GM21390 (cell line): ENCODE data around the gene PIEZO2.
A peak's percentile ranks its signal among the peaks of the same experiment; 100 is the strongest.

ENCODE experiments used
- ATAC-seq: cut with Tn5 transposase; IDR thresholded peaks from one replicate; pipeline ENCODE4 v1.9.1; 2021; ENCODE audit not compliant: unreplicated experiment

Gene PIEZO2

GRCh38 chr18:10798727-10799550 is 350.4 kb downstream of the PIEZO2 start:
- ATAC-seq, result no peak

DNA sequence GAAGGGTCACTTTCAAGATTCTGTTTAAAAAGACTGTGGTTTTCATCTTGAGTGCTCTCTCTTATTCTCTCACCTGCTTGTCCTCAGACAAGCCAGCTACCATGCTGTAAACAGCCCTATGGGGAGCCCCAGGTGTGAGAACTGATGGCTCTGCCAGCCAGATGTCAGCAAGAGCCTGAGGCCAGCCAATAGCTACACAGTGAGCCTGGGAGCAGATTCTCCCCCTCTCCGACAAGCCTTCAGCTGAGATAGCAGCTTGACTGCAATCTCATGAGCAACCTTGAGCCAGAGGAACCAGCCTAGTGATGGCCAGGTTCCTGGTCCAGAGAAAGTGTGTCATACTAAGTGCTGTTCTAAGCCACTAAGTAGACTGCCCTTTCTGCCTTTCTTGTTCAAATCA is 351.5 kb downstream of the PIEZO2 start:
- no peak for ATAC-seq

GRCh38 chr18:10794771-10795170 is 354.6 kb downstream of the PIEZO2 start:
- no peak for ATAC-seq

DNA sequence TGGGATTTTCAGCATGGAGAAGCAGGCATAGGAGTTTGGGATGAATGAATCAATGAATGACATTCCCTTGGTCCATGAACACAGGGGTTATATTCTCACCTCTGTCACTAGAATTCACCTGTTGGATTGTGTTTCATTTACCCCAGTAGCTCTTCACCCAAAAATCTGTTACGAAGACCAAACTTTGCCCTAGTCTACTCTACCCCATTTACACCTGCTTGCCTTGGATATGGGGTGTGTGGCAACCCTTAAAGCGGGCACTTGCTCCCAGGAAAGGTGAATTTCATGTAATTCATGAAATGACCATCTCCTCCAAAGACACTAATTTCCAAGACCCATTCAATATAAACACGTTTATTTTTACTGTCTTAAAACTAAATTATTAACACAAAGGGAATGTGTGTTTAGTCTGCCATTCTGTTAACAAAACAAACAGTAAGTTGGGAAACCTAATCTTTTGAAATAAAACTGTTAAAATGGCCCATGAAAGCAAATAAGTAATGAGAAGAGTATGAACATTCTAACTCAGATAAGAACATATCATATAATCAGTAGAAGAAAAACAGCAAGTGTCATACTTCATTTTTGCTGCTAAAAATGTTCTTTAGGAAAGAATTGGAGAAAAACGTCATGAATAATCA is 355.5 kb downstream of the PIEZO2 start:
- no peak for ATAC-seq

DNA sequence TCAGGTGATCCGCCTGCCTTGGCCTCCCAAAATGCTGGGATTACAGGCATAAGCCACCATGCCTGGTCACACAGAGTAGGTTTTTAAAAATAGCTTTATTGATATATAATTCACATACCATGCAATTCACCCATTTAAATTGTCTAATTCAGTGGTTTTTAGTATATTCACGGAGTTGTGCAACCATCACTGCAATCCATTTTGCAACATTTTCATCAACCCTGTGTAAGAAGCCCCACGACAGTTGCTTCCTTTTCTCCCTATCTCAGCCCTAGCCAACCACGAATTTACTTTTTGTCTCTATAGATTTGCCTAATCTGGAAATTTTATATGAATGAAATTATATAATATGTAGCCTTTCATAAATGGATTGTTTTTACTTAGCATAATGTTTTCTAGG is 357.2 kb downstream of the PIEZO2 start:
- no peak for ATAC-seq

- no peak for ATAC-seq
These were observed 358.1 kb downstream of the PIEZO2 start for GRCh38 chr18:10791169-10791831.

- no peak for ATAC-seq
These were observed 360.2 kb downstream of the PIEZO2 start for GRCh38 chr18:10789180-10789579.

GRCh38 chr18:10787293-10787901 is 362.0 kb downstream of the PIEZO2 start:
- peak; percentile 95 for ATAC-seq

DNA sequence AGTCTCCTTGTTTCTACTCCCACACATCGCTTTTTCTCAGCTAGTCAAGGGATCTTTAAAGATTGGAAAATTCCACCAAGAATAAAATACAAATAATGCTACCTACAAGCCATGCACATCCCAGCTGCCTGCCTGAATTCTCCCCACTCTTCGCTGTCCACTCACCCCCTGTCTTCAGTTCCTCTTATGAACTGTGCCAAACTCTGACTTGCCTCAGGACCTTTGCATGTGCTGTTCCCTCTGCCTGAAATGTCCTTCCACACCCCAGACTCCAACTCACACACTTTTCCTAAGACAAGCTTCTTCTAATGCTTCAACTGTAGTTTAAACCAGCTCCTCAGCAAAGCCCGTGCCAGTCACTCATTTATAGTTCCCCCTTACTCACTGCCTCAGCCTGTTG is 363.6 kb downstream of the PIEZO2 start:
- no peak for ATAC-seq

DNA sequence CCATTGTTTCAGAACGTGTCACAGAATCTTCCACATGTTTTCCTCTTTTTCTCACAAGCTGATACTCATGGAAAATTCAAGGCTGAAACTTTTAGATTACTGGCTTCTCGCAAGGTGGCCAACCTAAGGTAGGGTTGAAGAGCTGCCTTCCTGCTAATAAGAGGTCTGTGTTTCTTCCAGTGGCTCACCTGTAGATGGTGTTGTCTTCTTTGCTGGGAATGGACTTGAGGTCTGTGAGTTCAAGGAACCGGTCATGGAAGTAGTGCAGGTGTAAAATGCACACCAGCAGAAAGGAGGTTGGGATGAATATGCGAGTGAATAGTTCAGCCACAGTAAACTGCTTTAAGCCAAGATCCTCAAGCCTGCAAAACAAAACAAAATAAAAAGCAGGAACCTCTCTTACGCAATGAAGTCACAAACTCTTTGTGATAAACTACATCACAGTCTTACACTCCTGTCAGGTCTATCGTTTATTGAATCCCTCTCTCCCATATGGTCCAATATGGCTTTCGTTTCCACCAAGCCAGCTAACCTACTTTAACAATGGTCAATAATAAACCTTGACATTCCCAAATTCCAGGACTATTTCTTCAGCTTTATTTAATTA is 364.7 kb downstream of the PIEZO2 start:
- ATAC-seq, result no peak

DNA sequence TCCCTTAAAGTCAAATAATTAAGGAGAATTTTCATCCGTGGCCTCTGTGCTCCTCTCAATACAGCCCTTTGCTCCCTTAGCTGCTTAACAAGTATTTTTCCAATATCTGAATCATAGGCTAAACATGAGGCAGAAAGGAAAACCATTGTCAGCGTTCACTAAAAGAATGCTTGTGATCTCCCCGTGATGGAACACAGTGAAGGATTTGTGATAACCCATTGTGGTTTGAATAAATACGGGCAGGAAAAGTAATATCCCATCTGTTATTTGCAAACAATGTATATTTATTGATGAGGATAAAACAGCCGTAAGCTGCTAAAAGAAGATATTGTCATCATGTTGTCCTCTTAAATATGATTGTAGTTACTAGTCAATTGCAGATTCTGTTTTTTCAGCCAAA is 365.4 kb downstream of the PIEZO2 start:
- no peak for ATAC-seq

GRCh38 chr18:10776493-10776892 is 372.9 kb downstream of the PIEZO2 start:
- ATAC-seq, result no peak

DNA sequence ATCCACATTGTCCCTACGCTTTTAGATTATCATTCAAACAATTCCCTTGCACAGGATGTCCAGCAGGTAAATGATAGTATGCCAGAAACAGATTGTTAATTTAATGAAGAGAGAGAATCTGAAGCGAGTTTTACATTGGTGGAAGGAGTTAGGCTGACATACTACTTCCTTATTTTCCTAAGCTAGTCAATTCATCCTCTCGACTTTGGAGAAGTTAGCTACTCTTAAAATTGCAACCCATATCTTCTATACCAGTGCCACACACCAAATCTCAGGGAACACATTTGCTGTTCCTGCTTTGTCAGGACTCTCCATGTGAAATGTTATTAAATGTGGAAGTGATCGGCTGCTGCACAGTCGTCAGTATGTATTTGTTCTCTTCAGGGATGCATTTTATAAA is 374.3 kb downstream of the PIEZO2 start:
- ATAC-seq, result no peak

GRCh38 chr18:10771053-10771709 is 378.2 kb downstream of the PIEZO2 start:
- ATAC-seq, result no peak

DNA sequence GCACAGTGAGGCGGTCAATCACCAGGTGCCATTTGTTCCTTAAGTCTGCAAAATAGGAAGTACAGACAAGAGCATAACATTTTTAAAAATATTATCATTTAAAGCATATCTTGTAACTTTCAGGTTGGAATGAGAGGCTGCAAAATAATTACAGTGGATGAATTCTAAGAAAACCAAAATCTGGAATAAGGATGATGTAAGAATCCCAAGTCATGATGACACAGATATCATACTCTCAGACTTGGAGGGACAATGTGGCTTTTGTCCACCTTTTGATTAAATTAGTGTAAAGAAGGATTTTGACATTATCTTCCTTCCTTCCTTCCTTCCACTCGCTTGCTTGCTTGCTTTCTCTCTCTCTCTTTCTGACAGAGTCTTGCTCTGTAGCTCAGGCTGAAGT is 379.1 kb downstream of the PIEZO2 start:
- ATAC-seq, result no peak

DNA sequence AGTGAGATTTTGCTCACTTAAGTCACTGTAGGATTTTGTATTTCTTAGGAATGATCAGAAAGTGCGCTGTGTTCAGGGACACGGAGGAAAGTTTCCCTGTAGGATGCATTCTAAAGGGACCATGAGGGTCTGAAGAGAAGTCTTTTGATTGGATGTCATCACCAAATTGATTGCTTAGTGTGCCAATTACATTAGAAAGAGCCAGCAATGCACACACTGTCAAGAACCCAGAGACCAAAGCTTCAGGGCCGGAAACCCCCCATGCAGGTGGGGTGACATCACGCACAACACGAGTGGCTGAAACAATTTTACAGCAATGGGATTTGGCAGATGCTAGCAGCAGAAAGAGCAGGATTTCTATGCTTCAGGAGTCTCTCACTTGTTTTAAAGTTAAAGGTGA is 381.1 kb downstream of the PIEZO2 start:
- ATAC-seq, result no peak

GRCh38 chr18:10767658-10768057 is 381.7 kb downstream of the PIEZO2 start:
- ATAC-seq, result no peak

DNA sequence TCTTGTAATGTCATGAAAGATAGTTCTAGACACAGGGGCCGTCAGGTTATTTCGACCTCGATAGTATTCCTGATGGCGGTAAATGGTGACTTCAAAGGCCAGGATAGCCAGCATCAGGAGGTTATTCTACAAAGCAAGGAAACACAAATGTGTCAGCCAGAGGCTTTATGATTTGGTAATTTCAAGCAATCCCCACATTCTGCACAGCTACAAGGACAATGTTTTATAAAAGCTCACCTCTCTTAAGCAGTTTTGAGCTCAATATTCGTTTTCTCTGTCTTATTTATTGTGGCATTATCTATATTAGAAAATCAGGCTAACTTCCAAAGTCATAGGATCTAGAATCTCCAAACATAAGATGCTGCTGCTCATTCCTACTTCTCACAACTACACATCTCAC is 388.4 kb downstream of the PIEZO2 start:
- ATAC-seq, result no peak

DNA sequence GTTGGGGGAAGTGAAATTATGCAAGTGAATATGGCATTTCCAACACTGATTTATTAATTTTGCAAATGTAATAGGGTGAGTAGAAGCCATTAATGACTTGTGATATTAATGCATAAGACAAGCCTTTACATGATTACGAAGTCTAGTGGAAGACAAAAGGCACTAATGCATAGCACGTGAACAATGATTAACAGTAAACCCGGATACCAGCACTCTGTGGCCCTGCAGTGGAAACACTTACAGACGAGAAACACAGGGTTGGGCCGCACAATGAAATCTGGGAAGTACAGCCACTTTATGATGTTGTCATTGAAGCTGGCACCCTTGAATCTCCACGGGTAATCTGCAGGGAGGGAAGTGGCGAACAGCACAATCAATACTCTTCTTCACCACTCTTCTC is 390.1 kb downstream of the PIEZO2 start:
- ATAC-seq, result no peak

DNA sequence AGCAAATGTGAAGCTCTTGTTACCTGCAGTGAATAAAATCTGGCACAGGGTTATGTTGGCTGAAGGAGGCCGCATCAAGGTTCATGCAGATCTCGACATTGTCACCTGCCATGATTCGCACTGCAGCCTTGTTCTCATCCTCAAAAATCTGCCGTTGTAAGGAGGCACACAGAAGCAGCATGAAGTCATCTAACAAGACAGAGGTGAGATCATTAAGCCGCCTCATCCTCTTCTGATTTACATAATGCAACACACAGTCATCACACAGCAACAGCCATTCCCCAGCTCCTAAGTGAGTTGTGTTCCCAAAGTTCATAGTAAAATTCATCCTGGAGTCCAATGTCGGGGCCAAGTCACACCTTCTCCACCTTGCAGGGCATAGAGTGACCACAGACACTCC is 391.4 kb downstream of the PIEZO2 start:
- no peak for ATAC-seq

GRCh38 chr18:10757349-10757748 is 392.0 kb downstream of the PIEZO2 start:
- ATAC-seq, result no peak
